NCI-H748 (cell line): ENCODE results near the gene ITGA8.
"Not testable (repeated sequence)": the region's sequence is repeated elsewhere in the genome, so short reads cannot be mapped to it uniquely, and the experiment has no call there.

Experiments
- DNase-seq: peaks from one replicate; lab custom pipeline; 2025; ENCODE audit not compliant: unreplicated experiment; lab: John Stamatoyannopoulos, UW

ITGA8 gene

DNA sequence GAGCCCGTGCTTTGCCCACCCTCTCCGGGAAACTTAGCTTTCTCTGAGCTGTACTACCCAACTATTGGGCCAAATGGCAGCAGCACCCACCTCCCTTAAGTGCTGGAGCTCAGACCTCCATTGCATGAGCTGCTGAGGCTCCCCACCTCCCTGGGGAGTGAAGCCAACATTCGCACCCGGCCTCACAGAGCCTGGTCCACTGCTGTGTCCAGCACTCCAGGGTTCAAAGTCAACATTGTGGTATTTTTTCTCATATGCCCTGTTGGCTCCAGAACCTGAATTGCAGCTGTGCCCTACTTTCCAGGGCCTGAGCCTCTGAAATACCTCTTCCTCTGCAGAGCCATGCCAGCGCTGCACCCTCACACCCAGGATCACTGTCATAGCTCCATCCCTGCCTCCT, 29.7 kb downstream of the ITGA8 start:
- DNase-seq, result no peak

DNA sequence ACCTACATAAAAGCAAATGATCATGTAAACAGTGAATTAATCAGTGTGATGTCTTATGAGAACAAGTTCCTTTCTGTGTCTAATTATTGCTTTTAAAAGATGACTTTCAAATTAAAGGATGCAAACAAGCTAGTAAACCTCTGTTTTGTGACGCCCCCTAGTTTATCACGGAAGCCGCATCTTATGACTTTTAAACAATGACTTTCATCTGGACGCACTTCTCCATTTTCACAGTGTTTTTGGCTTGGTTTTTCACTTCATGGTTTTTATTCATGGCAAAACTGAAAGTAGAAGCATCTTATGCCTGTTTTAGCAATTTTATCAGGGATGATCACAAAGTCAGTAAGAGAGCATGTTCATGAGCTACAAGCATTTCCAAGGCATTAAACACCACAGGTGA, 35.0 kb downstream of the ITGA8 start:
- DNase-seq, result no peak

DNA sequence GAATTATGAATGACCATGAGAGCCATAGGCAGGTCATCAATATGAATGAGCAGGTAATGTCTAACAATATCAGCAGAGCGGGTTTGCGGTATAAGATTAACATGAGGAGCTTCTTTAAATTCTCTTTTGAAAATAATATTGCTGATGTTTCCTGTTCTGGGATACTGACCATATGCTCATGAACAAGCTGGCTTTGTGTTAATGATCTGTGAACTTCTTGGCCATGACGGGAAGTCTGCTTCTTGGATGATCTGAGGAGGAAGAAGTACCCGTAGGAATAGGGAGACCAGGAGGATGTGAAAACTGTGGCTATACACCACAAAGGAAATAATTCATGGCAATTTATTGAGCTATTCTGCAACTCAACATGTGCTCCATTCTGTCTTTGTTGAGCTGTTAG, 38.6 kb downstream of the ITGA8 start:
- DNase-seq, result no peak

GRCh38 chr10:15678851-15679250, 40.9 kb downstream of the ITGA8 start:
- DNase-seq, result no peak

DNA sequence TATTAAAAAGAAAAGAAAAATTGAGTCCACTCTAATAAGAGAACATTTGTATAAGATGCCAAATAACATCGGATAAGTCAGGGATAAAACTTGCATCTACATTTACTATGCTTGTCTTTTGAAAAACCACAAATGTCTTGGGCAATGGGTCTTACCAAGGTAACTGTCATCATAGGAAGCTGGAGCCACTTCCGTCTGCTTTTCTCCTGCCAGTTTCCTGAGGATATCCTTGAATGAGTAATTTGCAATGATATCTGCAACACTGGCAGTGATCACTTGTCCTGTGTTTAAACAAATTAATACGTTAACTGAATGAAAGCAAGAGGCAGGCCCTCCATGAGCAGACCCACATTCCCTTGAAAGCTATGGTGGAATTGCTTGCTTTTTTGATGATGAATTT, 47.3 kb downstream of the ITGA8 start:
- DNase-seq, result no peak

GRCh38 chr10:15670880-15671279, 48.8 kb downstream of the ITGA8 start:
- DNase-seq, result no peak

GRCh38 chr10:15661574-15661973, 58.1 kb downstream of the ITGA8 start:
- DNase-seq, result no peak

DNA sequence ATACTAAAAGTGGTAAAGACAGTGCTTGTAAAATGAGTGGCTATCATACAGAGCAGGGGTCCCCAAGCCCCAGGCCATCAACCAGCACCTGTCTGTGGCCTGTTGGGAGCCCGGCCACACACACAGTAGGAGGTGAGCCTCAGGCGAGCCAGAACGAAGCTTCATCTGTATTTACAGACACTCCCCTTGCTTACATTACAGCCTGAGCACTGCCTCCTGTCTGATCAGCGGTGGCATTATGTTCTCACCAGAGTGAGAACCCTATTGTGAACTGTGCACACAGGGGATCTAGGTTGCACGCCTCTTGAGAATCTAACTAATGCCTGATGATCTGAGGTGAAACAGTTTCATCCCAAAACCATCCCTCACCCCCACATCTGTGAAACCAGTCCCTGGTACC, 58.7 kb downstream of the ITGA8 start:
- peak; percentile 17 for DNase-seq

DNA sequence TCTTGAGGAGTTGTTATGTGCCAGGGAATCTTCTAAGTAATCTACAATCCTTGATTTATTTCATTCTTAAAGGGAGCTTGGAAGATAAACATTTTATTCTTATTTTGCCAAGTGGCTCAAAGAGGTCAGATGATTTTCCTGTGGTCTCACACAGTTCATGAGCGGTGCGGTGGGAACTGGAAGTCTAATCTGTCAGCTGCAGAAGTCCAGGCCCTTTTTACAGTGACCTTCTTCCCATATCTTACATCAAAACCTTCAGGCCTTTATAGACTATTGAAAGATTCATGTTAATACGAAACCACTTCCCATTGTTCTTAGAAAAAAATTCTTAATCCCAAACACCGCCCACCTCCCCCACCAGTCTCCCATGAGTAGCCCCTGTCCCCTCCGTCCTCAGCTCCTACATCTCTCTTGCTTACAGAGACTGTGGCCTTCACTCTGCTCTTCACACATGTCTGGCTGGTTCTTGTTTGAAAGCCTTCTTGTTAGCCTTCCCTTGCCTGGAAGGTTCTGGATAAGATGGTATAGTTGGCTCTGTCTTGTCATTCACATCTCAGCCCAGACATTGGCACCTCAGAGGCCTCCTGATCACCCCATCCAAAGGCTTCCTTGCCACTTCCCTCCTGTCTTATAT, 61.5 kb downstream of the ITGA8 start:
- no peak for DNase-seq

DNA sequence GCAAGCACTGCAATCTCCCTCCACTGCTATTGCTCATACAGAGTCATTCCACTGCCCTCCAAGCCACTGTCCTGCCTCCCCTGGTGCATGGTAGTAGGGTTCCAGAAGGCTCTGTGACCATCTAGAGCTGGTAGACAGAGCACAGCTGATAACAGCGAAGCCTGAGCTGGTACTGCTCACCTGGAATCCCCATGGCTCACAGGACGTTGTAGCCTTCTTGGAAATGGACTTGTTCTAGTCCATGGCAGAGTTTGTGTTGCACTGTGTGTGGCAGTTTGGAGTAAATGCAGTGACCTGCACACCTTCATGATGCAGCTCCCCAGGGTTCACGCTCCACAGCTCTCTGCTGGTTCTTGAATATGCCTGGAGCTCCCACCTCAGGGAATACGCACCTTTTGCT, 67.0 kb downstream of the ITGA8 start:
- no peak for DNase-seq

DNA sequence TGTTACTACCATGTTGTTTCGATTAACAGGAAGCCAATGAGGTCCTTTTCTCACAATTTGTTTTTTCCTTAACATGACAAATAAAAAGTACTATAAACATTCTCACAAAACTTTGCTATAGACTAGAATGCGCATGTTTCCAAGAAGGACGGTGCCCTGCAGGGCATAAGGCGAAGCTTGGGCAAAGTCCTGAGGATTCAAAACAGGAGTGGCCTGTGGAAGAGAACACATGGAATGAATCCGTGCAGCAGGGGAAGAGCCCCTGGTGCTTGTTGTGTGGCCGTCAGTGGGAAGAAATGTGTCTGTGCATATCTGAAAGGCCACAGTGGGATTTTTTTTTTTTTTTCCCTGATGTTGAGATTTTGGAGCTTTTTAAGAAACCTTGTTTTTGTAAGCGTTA, 67.6 kb downstream of the ITGA8 start:
- DNase-seq, result no peak

DNA sequence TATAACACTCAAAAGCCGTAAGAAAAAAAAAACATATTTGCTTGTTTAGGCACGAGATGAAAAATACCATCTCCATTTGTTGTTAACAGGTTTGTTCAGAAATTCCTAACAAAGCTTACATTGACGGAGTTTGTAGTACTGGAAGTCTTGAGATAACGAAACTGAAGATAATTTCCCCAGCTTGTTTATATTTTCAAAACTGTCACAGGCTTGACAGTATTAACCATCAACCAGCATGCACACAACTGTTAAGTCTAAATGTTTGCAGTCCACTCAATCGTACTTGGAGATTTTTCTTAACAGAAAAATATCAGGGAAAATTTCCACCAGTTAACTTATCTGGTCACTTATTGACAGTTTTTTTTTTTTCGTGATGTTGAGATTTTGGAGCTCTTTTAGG, 68.5 kb downstream of the ITGA8 start:
- DNase-seq, result no peak

DNA sequence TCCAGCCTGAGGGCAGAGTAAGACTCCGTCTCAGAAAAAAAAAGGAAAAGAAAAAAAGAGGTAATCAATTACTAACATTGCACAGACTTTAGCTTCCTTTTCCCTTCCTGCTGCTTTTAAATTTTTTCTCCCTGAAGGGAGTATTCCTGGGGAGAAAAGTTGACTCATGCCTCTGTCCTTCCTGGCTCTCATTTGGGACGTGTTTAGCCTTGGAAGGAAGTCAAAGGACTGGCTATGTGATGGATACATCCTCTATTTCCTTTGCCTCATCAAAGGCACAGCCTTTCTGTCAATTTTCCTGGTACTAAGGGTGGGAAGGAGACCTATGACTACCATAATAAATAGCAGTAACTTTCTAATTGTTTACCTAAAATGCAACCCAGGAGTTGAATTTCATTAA, 77.6 kb downstream of the ITGA8 start:
- DNase-seq, result no peak

GRCh38 chr10:15640536-15641085, 79.1 kb downstream of the ITGA8 start:
- no peak for DNase-seq

DNA sequence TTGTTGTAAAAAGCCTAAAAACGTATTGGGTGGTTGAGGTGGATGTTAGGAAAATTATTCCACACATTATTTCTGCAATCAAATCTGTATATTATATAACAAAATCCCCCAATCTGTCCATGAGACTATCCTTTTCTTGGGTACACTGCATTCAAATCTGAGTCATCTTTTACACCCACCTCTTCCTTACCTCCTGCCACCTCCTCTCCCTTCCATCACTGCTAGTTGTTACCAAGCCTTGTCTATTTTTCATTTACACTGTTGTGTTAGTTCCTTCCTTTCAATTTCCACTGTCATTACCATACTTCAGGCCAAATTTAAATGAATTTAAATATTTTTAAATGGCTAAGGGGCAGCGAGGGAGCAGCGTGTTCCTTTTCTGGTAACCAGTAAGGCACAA, 83.3 kb downstream of the ITGA8 start:
- DNase-seq, result no peak

DNA sequence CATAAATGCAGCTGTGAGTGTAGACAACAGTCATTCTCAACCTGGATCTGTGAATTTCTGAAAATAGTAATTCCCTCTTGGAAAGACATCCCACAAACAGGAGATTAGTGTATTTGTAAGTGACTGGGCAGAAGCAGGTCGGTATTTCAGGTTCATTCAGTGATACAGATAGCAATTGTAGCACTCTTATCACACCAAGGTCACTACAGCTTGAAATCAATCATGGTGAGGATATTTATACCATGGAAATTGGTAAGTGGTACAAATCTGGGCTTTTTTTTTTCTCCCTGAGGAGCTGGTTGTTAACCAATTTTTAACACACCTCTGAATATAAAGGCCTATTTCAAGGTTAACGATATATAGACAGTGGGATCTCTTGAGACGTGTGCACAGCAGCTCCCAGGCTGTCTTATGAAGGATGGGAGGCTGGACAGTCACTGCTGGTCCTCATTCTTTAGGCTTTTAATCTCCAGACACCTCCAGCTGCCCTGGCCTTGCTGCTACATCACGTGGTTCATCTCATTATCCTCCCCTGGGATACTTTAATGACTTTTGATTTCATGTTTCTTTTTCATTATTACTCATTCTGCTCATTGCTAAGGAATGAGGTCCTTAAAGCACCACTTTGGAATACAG, 87.1 kb downstream of the ITGA8 start:
- no peak for DNase-seq

DNA sequence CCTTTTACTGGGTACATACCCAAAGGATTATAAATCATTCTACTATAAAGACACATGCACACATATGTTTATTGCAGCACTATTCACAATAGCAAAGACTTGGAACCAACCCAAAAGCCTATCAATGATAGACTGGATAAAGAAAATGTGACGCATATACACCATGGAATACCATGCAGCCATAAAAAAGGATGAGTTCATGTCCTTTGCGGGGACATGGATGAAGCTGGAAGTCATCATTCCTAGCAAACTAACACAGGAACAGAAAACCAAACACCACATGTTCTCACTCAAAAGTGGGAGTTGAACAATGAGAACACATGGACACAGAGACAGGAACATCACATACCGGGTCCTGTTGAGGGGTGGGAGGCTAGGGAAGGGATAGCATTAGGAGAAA, 88.5 kb downstream of the ITGA8 start:
- not testable (repeated sequence) for DNase-seq

DNA sequence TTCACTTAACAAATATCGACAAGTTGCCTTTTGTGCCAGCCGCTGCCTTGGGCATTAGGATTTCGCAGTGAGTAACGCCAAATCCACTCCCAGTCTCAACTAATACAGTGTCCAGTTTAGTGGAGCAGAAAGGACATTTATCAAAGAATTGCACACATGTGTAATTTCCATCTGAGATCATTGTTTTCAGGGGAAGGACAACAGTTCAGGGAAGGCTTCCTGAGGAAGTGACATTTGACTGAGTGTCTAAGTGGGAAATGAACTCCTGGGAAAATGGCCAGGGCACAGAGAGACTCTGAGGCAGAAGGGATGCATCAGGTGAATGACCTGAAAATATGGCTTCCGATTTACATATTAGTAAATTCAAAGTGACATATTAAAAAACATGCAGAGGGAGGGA, 89.4 kb downstream of the ITGA8 start:
- DNase-seq, result no peak

GRCh38 chr10:15627617-15628196, 92.0 kb downstream of the ITGA8 start:
- no peak for DNase-seq

GRCh38 chr10:15626937-15627336, 92.8 kb downstream of the ITGA8 start:
- no peak for DNase-seq

DNA sequence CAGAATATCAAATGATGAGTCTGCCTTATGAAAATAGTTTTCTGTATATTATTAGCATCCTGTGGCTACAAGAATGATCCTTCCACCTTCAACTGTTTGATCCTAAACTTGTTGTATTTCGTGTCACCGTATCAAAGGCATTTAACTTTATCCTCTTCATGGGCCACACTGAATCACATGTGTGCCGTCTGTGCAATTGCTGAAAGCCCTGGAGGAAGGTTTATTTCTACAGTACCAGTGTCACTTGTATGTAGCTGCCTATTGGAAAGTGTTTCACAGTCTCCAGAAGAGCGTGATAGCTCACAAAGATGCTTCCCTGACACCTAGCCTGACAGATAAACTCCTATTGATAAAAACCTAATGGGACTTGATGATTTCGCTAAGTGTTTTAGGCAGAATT, 94.5 kb downstream of the ITGA8 start:
- no peak for DNase-seq

GRCh38 chr10:15624401-15625196, 95.1 kb downstream of the ITGA8 start:
- no peak for DNase-seq
